DMS153 treated with DMSO at 0.1 percent for 48 hours (cell line): ENCODE data around the gene LACRT.

Source experiments
- DNase-seq: peaks from one replicate; lab custom pipeline; 2025; ENCODE audit not compliant: unreplicated experiment; lab: John Stamatoyannopoulos, UW

Gene LACRT

GRCh38 chr12:54603173-54603814, 31.4 kb downstream of the LACRT start:
- peak; percentile 20 for DNase-seq

GRCh38 chr12:54602661-54603060, 32.0 kb downstream of the LACRT start:
- no peak for DNase-seq

GRCh38 chr12:54601841-54602240, 32.9 kb downstream of the LACRT start:
- DNase-seq: no peak

GRCh38 chr12:54598970-54599369, 35.7 kb downstream of the LACRT start:
- no peak for DNase-seq

- DNase-seq: peak; percentile 24
Measured at GRCh38 chr12:54596526-54596946, 38.2 kb downstream of the LACRT start.

- DNase-seq: no peak
Measured at GRCh38 chr12:54595471-54595870, 39.2 kb downstream of the LACRT start.

GRCh38 chr12:54593725-54594124, 41.0 kb downstream of the LACRT start:
- DNase-seq: no peak

GRCh38 chr12:54593135-54593534, 41.6 kb downstream of the LACRT start:
- no peak for DNase-seq

GRCh38 chr12:54592316-54592715, 42.4 kb downstream of the LACRT start:
- no peak for DNase-seq

- no peak for DNase-seq
Measured at GRCh38 chr12:54590978-54591591, 43.6 kb downstream of the LACRT start.

GRCh38 chr12:54589964-54590363, 44.7 kb downstream of the LACRT start:
- no peak for DNase-seq

GRCh38 chr12:54588890-54589267, 45.8 kb downstream of the LACRT start:
- DNase-seq: no peak

- DNase-seq: no peak
Measured at GRCh38 chr12:54588110-54588889, 46.4 kb downstream of the LACRT start, which contains the start of gene PPP1R1A. PPP1R1A (minus strand) TSS chr12:54588659; CDS start chr12:54588488, 171 bp downstream.

GRCh38 chr12:54587315-54587873, 47.3 kb downstream of the LACRT start:
- DNase-seq: no peak

GRCh38 chr12:54586620-54587019, 48.1 kb downstream of the LACRT start:
- no peak for DNase-seq

- DNase-seq: no peak
Measured at GRCh38 chr12:54585243-54585642, 49.5 kb downstream of the LACRT start.

- no peak for DNase-seq
Measured at GRCh38 chr12:54584128-54584527, 50.6 kb downstream of the LACRT start.

GRCh38 chr12:54583726-54584125, 51.0 kb downstream of the LACRT start:
- no peak for DNase-seq

GRCh38 chr12:54581412-54581811, 53.3 kb downstream of the LACRT start:
- no peak for DNase-seq
